SK-N-SH (cell line): ENCODE results near the gene NFATC3.

Source experiments
- ELF1 ChIP-seq: IDR thresholded peaks from 2 replicates; pipeline ENCODE4 v1.4.0; 2012
- RAD21 ChIP-seq: IDR thresholded peaks from 2 replicates; pipeline ENCODE4 v1.6.1; 2012; ENCODE audit warnings: mild to moderate bottlenecking, low read length

DNA sequence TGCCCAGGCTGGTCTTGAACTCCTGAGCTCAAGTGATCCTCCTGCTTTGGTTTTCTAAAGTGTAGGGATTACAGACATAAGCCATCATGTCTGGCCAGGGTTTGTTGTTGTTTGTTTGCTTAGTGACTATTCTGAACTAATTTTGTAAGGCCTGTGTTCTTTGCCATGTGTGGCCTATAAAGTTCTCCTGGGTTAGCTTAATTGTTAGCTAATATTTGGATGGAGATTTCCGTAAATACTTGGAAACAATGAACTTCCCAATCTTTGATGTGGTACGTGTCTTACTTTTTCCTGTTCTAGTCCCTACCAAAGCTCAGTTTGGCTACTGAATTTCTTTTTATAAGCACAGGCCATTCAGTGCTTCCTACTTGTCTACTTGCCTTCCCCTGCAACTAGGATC is 37.2 kb upstream of the NFATC3 start:
- TF ChIP-seq RAD21 (no peak), ELF1 (no peak)
